Natural killer cell (primary cell): ENCODE measurements around the gene SLFNL1. TPM values are rescaled to one million over a fixed set of nuclear protein-coding genes. Genes with fewer than 3 reads are reported as not detected.

Experiments used
- ATAC-seq, 3 donors: fragments of 150-1000 bp in 2 of 3; fragments of 200-7000 bp in 1 of 3; cut with Tn5 transposase; 1 replicate in 1 of 3; 2 replicates in 2 of 3; pipeline ENCODE4 v1.10.0; 2021; ENCODE audit warnings: mild to moderate bottlenecking in 2 of 3, moderate library complexity in 2 of 3
- DNase-seq, 2 donors: peaks; one replicate each; pipeline versions ENCODE4 v3.0.0 to v3.0.0-alpha.2; 2013 to 2021; ENCODE audit warnings: mixed read lengths in 1 of 2
- H3K27ac ChIP-seq: one replicate; pipeline ENCODE4 v1.5.1; 2013; ENCODE audit warnings: mild to moderate bottlenecking, low read length
- H3K27me3 ChIP-seq: one replicate; pipeline ENCODE4 v1.6.1; 2013; ENCODE audit warnings: low read length; ENCODE audit not compliant: control insufficient read depth, insufficient read depth
- H3K36me3 ChIP-seq: one replicate; pipeline ENCODE4 v1.6.1; 2013; ENCODE audit warnings: low read length; ENCODE audit not compliant: control insufficient read depth, insufficient read depth
- H3K4me1 ChIP-seq: one replicate; pipeline ENCODE4 v1.6.1; 2013; ENCODE audit warnings: low read length; ENCODE audit not compliant: control insufficient read depth, insufficient read depth
- H3K4me3 ChIP-seq: one replicate; pipeline ENCODE4 v1.5.1; 2013; ENCODE audit warnings: low read length
- H3K9me3 ChIP-seq: one replicate; pipeline ENCODE4 v1.6.1; 2013; ENCODE audit warnings: low read length; ENCODE audit not compliant: control insufficient read depth, insufficient read depth
- H3K27ac Mint-ChIP-seq, 2 donors: one replicate each; pipeline ENCODE4 v1.8.0; 2022; ENCODE audit warnings: mild to moderate bottlenecking in 2 of 2, mixed read lengths in 2 of 2, moderate library complexity in 1 of 2
- H3K27me3 Mint-ChIP-seq, 2 donors: one replicate each; pipeline ENCODE4 v1.8.0; 2022; ENCODE audit warnings: low read depth in 2 of 2, mixed read lengths in 2 of 2
- H3K36me3 Mint-ChIP-seq: one replicate; pipeline ENCODE4 v1.8.0; 2022; ENCODE audit warnings: mixed read lengths
- H3K4me1 Mint-ChIP-seq, 2 donors: one replicate each; pipeline ENCODE4 v1.8.0; 2022; ENCODE audit warnings: mixed read lengths in 2 of 2
- H3K4me3 Mint-ChIP-seq: one replicate; pipeline ENCODE4 v1.8.0; 2022; ENCODE audit warnings: mild to moderate bottlenecking, moderate library complexity, mixed read lengths
- H3K9me3 Mint-ChIP-seq, 2 donors: one replicate each; pipeline ENCODE4 v1.8.0; 2022; ENCODE audit warnings: mixed read lengths in 2 of 2
- WGBS: methylation state at CpG from one replicate; pipeline ENCODE4 v1.1.7; 2013; ENCODE audit warnings: missing lambda C conversion rate; ENCODE audit not compliant: insufficient coverage; 5-methylcytosine and 5-hydroxymethylcytosine counted together
- intact Hi-C: fragments of 100-400 bp; cut with micrococcal nuclease; formaldehyde crosslinking; loops from one replicate; pipeline ENCODE4 v1.14.2; 2022
- total RNA-seq, 4 donors: library from RNA; stranded (reverse); fragments of 120-200 nt in 1 of 4; gene quantifications; one replicate each; pipeline versions ENCODE4 v1.2.3 to v1.2.4, GENCODE V29; 2013 to 2022
- TF ChIP-seq, protein P1 (sequence below): fragments of 200-600 bp; IDR thresholded peaks from one replicate; pipeline ENCODE4 v1.8.0; 2022; ENCODE audit warnings: antibody characterized with exemption

SLFNL1 gene
- total RNA-seq, 3 donors from 2014 or later (not counting 1 experiment from before 2014, with no cell fraction given): 0.09 to 0.18 (median 0.09) TPM

DNA sequence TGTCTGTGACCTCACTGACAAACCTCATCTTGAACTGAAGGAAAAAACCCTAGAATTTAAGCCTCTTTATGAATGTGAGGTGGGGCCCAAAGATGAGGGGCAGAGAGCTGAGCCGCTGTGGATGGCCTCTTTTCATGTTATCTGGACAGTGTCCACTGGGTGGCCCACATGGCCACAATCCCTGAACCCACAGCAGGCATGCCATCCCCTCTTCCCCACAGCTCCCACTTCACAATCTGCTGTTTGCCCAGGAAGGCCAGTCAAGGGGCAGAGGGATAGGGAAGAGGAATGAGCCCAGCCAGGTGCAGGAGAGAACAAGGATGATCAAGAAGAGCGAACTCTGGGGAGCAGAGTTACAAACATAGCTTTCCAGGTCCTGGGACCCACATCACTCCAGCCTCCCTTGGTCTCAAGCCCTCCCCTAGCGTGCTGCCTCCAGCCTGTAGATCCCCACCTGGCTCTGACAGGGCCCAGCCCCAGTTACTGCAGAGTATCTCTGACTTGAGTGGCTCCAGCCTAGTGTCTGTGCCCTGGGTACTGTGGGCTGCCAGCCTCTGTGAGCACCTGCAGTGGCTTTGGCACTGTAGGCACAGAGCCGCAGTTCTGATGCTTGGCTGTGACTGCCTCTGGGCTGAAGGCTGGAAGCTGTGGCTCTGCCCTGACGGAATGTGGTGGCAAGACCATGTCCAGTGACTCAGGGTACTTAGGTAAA is 1.9 kb upstream of the SLFNL1 start:
- intact Hi-C loops: no loop called here
- Histone ChIP-seq H3K9me3 (no peaks in the 10 kb centered on the region), H3K4me3 (no peak overlapping the region), H3K4me1 (peaks cover 8% of the 10 kb centered on the region), H3K27me3 (no peaks in the 10 kb centered on the region), H3K36me3 (peaks cover 8% of the 10 kb centered on the region), H3K27ac (no peak overlapping the region)
- TF ChIP-seq, protein P1, sequence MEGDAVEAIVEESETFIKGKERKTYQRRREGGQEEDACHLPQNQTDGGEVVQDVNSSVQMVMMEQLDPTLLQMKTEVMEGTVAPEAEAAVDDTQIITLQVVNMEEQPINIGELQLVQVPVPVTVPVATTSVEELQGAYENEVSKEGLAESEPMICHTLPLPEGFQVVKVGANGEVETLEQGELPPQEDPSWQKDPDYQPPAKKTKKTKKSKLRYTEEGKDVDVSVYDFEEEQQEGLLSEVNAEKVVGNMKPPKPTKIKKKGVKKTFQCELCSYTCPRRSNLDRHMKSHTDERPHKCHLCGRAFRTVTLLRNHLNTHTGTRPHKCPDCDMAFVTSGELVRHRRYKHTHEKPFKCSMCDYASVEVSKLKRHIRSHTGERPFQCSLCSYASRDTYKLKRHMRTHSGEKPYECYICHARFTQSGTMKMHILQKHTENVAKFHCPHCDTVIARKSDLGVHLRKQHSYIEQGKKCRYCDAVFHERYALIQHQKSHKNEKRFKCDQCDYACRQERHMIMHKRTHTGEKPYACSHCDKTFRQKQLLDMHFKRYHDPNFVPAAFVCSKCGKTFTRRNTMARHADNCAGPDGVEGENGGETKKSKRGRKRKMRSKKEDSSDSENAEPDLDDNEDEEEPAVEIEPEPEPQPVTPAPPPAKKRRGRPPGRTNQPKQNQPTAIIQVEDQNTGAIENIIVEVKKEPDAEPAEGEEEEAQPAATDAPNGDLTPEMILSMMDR: no peak
- no peak for DNase-seq
- no peak for ATAC-seq
- H3K36me3 Mint-ChIP-seq: no peaks in the 10 kb centered on the region
- no peaks in the 10 kb centered on the region for H3K9me3 Mint-ChIP-seq
- 98% methylated on average over 5 of the region's 5 CpGs for WGBS
- peaks cover 5 to 18% of the 10 kb centered on the region in 2 donors for H3K4me1 Mint-ChIP-seq
- H3K4me3 Mint-ChIP-seq: no peak overlapping the region
- no peak overlapping the region for H3K27ac Mint-ChIP-seq
- H3K27me3 Mint-ChIP-seq: no peaks in the 10 kb centered on the region

DNA sequence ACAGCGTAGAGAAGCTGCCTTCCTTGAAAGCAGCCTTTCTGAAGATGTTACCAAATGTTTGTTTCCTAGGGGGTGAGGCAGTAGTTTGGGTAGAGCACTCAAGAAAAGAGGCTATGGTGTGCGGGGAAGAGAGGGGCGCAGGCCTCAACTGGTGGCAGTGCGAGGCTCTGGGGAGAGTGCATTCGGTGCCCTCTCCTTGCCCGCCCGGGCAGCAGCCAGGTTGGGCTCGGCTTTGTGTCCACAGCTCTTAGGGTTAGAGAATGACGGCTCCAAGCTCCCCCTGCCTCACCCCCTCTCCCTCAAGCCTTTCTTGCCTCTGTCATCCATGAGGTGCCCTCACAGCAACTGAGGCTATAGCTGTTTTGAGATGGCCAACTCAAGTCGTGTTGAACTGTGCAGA is 899 bp upstream of the SLFNL1 start:
- no peak overlapping the region for H3K4me3 ChIP-seq
- TF ChIP-seq, protein P1: no peak
- DNase-seq: no peak
- peaks cover 2% of the 10 kb centered on the region for H3K36me3 ChIP-seq
- Mint-ChIP-seq H3K27me3 (no peaks in the 10 kb centered on the region), H3K4me3 (no peak overlapping the region), H3K27ac (no peak overlapping the region), H3K36me3 (no peaks in the 10 kb centered on the region), H3K4me1 (peaks cover 5 to 19% of the 10 kb centered on the region in 2 donors), H3K9me3 (no peaks in the 10 kb centered on the region)
- no peaks in the 10 kb centered on the region for H3K27me3 ChIP-seq
- intact Hi-C loops: no loop called here
- H3K9me3 ChIP-seq: no peaks in the 10 kb centered on the region
- ATAC-seq: no peak
- peaks cover 8% of the 10 kb centered on the region for H3K4me1 ChIP-seq
- no peak overlapping the region for H3K27ac ChIP-seq
- WGBS: 96% methylated on average over 10 of the region's 10 CpGs

DNA sequence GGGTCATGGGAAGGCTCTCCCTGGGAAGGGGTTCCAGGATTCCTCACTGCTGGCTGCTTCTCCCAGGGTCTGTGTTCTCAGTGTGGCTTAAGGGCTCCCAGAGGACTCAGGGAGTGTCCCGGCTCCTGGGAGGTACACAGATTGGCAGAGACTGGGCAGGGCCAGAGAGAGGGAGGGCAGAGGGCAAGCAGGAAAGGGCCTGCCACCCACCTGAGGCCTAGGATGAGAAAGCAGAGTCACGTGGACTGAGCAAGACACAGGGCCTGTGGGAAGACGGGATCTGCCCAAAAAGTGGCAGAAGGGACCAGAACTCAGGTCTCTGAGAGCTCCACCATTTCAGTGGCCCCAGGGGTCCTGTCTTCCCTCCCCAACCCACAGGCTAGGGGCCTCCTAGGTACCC is 871 bp downstream of the SLFNL1 start:
- H3K9me3 ChIP-seq: no peaks in the 10 kb centered on the region
- Mint-ChIP-seq H3K36me3 (no peaks in the 10 kb centered on the region), H3K4me3 (no peak overlapping the region), H3K27me3 (no peaks in the 10 kb centered on the region), H3K4me1 (peaks cover 0 to 12% of the 10 kb centered on the region in 2 donors), H3K9me3 (no peaks in the 10 kb centered on the region), H3K27ac (no peak overlapping the region)
- intact Hi-C loops: no loop called here
- 76% methylated on average over 3 of the region's 3 CpGs for WGBS
- H3K36me3 ChIP-seq: no peaks in the 10 kb centered on the region
- no peak overlapping the region for H3K4me3 ChIP-seq
- DNase-seq (no peak), ATAC-seq (peak in 2 of 3 donors; percentile 7 to 11)
- TF ChIP-seq, protein P1: no peak
- no peak overlapping the region for H3K27ac ChIP-seq
- no peaks in the 10 kb centered on the region for H3K4me1 ChIP-seq
- H3K27me3 ChIP-seq: no peaks in the 10 kb centered on the region

DNA sequence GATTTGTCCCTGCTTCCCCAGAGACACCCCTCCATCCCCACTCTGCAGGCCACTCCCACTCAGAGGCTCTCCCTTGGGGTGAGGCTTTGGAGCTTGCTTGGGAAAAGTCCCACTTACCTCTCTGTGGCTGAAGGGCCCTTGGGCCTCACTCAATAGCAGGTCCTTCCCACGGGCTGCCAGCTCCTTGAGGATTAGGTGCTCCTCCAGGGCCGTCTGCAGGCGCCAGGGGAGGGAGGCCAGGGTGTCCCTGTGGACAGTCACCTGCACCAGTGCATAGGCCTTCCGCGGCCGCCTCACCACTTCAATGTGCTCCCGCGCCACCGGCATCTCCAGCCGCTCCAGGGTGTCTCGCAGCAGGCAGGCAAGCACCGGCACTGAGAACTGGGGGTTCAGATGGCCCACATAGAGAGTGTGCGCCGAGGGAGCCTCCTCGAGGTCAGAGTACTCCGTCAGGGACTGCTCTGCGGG is 1.4 kb downstream of the SLFNL1 start:
- H3K4me1 ChIP-seq: no peaks in the 10 kb centered on the region
- Mint-ChIP-seq H3K36me3 (no peaks in the 10 kb centered on the region), H3K4me3 (no peak overlapping the region), H3K4me1 (peaks cover 0 to 13% of the 10 kb centered on the region in 2 donors), H3K9me3 (no peaks in the 10 kb centered on the region), H3K27me3 (no peaks in the 10 kb centered on the region), H3K27ac (no peak overlapping the region)
- no peaks in the 10 kb centered on the region for H3K9me3 ChIP-seq
- DNase-seq (no peak), ATAC-seq (no peak)
- no peaks in the 10 kb centered on the region for H3K36me3 ChIP-seq
- WGBS: 97% methylated on average over 17 of the region's 17 CpGs
- no peaks in the 10 kb centered on the region for H3K27me3 ChIP-seq
- TF ChIP-seq, protein P1: no peak
- intact Hi-C loops: no loop called here
- H3K27ac ChIP-seq: no peak overlapping the region
- H3K4me3 ChIP-seq: no peak overlapping the region
